Stimulated activated CD8-positive, alpha-beta memory T cell treated with anti-CD3 and anti-CD28 coated beads, Interleukin-7, amount 100 ng/mL, for 4 hours (primary cell): ENCODE results near the gene PFKP.

ENCODE experiments used
- DNase-seq, 2 donors: peaks; one replicate each; pipeline ENCODE4 v3.0.0-alpha.2; 2020; ENCODE audit warnings: low read depth in 2 of 2

PFKP gene

DNA sequence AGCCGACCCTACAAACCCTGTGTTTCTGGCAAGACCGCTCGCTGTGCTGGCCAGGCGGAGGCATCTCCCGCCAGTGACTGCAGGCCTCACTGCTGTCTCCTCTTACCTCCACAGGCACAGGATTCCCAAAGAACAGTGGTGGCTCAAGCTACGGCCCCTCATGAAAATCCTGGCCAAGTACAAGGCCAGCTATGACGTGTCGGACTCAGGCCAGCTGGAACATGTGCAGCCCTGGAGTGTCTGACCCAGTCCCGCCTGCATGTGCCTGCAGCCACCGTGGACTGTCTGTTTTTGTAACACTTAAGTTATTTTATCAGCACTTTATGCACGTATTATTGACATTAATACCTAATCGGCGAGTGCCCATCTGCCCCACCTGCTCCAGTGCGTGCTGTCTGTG lies 69.0 kb downstream of the PFKP start:
- no peak for DNase-seq

DNA sequence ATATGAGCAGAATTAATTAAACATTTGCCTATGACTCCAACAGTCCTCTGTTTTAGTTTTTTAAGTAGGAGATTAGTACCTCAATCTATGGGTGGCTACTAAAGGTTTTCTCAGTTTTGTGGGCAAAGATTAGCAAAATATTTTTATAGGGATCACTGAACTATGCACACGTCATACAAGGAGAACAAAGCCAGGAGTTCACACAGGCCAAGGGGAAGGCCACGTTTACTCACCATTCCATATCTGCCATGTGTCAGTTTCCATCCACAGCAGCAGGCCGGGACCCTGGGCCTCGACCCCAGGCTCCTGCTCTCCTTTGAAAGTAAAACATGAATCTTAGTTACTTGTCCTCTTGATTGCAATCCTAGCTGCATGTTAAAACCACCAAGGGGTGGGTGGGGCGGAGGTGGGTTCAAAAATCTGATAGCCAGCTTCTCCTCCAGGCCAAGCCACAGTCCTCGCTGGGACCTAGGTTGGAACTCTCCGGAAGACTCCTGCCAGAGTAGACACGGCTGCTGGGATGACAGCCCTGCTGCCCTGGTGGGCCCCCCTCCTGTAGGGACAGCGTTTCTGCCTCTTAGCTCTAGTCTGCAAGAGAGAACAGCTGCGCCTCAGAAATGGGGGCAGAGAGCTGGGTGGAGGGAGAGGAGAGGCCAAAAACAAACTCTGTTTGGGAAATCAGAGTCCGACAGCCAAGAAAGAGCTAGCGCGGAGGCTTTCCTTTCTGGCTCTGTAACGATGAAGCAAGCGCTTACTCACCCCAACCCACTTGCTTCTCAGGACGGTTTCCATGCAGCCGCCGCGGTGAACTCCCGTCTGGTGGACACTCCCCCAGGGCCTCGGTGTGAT lies 69.6 kb downstream of the PFKP start:
- no peak for DNase-seq

DNA sequence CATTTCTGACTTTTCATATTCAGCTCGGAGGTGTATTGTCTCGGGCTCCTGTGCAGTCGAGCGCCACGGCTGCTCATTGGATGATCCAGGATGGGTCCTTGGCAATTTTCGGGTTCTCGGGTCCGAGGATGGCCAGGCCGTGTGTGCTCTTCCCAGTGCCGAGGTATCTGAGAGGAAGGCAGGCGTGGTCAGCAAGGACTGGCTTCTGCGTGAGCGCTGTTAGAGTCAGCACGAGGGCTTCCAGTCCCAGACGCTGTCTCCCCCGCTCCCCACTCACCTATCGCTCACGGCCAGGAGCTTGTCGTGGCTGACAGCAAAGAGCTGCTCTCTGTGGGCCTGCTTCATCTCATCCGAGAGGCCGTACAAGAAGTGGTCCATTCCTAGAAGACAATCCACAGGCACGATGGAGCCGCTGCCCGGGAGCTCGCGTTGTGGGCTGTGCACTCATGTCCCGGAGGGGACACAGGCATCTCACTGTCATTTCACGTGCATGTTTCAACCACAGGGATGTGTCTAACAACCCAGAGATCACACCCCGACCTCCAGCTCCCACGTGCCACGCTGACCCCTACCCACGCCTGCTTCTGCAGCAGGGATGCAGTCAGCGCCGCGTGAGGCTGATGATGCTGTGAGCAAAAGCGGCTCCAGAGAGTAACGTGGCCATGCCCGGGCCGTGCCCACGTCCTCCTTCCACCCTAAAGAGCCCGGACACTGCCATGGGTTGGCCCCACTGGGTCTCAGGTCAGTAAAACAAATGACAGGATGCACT lies 70.8 kb downstream of the PFKP start:
- no peak for DNase-seq

DNA sequence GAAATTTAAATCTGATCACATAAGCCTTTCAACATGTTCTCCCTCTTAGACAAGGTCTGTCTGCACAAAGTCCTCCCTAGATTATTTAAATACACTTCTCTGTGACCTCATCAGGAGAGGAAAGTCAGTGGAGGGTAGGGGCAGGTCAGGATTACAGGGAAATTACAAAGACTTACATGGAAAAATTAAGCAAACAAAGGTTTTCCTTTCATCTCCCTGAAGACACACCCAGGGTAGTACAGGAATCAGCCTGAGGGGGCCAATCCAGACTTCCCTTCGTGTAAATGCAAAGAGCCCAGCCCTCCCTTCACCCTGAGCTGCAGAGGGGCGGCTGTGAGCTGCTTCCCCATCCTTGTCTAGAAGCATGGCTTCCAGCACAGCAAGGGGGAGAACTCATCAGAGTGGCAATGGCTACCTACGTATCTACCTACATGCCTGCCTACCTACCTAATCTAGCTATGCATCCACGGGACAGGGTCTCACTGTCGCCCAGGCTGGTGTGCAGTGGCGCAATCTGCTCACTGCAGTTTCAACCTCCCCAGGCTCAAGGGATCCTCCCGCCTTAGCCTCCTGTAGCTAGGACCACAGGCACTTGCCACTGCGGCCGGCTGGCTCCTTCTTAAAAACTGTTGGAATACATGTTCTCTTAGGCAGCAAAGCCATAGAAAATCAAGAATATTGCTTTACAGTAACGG lies 72.0 kb downstream of the PFKP start:
- no peak for DNase-seq

DNA sequence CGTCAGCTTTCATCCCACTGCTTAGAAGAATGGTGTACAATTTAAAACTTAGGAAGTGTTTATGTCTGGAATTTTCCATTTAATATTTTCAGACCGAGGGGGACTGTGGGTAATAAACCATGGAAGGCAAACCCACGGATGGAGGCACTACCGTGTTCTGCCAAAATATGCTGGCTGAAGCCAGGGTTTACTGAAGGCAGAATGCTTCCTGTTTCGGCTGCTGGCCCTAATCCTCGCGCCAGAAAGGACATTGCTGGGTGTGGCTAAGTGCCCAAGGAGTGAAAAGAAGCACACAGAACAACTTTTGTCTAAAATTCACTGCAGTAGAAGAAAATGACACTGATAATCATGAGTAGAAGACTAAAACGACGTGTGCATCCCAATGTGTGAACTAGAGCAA lies 72.9 kb downstream of the PFKP start:
- DNase-seq, result no peak

DNA sequence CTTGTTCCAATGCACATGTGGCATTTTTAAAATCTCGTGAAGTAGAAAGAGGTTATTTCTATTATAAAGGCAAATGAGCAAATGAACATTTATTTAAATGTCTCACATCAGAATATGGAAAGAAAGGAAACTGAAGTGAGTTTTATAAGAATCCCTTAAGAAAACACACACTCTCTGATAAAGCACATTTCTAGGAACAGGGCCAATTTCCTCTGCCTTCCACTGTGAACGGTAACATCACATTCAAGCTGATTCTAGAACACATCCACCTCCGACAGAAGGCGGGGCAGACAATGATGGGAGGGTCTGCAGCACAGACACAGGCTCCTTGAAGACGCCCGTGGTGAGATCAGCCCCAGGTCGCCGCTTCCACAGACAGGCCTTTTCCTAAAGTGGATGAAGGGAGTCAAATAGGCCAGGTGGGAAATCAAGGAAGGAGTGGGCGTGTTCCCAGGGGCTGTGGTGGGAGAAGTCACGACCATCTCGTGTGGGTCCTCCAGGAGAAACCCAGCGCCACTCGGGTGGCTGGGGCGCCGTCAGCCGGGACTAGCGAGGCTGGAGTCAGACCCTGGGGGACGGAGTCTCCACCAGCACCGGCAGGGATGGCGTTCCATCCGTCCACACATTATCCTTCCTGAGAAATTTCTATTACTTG lies 74.1 kb downstream of the PFKP start:
- no peak for DNase-seq

DNA sequence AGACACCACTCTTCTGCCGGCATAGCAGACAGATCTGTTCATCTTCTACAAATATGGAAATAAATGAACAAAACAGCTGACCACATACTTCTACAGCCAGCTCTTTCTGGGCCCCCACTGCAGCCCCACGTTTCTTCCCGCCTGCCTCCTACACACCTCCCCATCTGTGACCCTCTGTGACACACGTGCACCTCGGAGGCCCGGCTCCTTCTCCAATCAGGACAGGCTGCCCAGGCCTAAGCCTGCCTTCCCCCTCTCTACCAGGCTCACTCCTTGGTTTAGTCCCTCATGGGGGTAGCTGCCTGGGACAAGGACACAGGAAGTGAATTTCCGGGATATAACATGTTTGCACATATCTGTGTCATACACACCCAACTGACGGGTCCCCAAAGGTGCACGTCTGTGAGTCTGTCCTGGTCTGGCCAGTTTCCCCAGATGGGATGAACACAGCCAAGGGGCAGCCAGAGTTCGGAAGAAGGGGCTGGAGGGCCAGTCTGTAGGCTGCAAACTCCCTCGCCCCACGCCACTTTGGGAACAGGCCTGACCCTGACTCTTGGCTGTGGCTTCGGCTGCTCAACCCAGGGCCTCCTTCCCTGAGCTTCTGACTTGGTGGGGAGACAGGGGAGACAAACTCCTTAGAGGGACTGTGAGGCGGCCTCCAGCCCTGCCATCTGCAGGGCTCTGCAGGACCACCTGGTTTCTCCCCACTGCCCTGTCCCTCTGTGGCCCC lies 75.0 kb downstream of the PFKP start:
- DNase-seq, result no peak

DNA sequence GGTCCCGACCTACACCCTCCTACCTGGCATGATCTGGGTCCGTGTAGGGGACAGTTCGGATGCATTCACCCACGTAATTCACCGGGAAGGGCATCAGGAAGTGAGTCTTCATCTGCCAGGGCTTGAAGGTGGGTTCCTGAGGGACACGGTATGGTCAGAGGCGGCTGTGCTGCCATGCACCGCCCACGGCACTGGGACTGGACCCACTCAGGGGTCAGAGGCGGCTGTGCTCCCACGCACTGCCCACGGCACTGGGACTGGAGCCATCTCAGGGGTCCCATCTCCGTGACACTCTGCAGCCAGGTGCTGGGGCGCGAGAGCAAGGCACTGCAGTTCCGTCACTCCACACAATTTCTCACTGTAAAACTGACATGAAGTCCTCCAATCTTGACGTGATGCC lies 76.0 kb downstream of the PFKP start:
- no peak for DNase-seq

DNA sequence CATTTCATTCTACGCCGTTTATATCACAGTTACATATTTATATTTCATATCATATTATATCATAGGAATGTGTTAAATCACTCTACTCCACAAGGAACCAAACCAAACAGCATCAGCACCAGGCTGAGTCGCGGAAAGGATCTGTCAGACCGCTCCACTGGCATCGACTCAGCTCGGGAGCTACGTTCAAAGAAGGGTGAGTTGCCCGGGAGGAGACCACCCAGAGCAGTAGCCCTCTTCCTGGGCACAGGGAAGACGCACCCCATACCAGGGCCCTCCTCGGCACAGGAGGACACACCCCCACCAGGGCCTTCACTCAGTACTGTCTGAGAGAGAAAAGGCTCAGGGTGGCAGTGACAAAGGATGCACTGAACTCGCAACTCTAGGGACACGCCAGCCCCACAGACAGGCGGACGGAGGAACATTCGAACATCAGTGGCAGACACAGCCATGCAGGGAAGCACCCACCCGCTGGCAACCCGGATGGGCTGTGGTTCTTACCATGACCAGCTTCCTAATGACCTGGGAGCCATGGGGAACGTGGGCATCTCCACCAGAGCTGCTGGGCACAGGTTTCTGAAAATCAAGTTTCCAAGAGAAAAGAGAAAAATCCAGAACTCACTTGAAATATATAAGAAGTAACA lies 76.6 kb downstream of the PFKP start:
- no peak for DNase-seq

DNA sequence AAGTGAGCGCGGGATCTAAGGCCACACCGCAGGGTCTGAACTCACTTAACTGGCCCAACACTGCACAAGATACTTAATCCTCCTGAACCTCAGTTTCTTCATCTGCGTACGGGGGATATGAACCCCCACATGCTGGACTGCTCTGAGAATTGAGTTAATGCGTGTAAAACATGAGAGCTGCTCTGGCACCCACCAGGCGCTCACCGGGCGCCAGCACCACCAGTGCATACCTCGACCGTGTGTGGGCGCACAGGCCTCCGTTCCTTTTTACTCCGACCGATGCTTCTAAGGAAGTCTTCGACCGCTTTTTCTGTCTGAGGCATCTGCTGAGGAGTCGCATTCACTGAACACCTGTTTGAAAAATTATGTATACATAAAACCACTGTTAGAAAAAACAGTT lies 78.0 kb downstream of the PFKP start:
- DNase-seq, result no peak

DNA sequence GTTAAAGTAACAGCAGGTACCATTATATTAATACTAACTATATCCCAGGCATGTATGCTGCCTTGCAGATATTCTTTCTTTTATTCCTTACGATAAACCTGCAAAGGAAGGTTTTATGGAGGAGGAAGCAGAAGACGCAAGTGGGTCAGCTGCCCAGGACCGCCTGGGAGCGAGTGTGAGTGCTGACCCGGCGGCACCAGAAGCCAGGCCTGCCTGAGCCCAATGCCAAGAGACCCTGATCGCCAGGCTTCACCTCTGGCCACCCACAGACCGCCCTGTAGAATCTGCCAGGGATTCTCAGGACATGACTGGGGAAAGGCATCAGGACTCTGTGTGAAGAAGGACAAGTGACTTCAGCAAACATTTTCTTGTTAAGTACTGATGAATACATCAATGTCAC lies 78.9 kb downstream of the PFKP start:
- DNase-seq, result no peak

DNA sequence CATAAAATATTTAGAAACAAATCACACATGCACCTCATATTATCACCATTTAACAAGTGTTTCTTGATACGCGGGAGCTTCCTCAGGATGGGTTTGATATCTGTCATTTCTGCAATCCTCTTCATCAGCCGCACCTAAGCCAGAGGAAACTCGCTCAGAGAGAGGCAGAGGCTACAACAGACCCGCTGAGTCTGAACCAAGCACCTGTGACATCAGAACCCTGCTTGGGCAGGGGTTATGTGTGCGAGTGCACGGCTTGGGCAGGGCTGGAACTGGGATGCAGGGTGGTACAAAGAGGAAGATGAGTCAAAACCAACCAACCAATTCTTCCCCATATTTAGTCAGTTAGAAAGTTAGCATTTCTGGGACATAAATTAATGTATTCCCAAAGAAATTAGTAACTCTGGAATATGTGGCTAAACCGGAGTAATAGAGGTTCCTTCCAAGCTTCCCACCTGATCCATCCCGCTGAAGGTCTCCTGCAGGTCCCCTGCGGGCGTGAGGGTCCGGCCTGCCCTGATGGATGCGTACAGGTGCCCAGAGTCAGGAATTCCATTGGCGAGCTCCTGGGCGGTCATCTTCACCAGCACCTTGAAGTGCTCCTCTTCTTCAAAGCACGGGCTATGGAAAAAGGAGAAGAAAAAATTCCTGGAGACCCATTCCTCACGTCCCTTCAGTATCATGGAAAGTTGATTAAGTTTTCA lies 79.9 kb downstream of the PFKP start:
- no peak for DNase-seq

DNA sequence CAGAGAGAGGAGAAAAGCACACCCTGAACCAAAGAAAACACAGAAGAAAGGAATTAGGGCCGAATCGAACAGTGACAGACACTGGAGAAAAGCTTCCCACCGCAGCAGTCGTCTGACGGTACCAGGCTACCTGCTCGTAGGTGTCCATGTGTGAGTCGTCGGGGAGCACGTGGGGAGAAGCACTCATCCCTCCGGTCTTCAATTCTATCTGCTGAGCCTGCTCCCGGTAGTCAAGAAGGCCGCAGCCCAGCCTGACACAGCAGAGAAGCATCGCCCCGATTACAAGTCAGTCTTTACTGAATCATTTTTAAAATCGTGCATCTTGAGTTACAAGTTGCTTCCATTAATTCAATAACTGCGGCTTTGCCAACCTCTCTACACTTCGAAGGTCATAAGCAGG lies 80.7 kb downstream of the PFKP start:
- DNase-seq, result no peak

DNA sequence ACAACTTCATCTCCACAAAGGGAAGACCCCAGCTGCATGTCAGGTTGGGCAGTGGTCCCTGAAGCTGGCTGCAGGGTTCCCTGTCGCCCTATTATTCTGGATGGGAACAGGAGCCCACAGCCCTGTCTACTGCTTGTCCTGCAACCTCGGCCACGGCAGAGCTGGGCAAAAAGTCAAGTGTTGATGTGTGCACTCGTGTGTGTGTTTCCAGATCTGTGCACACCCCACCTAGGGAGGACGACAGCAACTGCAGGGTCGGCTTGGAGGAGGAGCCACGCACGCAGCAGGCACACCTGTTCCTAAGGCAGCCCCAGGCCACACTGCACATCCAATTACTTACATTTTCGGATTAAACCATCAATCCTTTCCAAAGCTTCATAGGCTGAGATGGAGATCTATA lies 81.6 kb downstream of the PFKP start:
- DNase-seq, result no peak

DNA sequence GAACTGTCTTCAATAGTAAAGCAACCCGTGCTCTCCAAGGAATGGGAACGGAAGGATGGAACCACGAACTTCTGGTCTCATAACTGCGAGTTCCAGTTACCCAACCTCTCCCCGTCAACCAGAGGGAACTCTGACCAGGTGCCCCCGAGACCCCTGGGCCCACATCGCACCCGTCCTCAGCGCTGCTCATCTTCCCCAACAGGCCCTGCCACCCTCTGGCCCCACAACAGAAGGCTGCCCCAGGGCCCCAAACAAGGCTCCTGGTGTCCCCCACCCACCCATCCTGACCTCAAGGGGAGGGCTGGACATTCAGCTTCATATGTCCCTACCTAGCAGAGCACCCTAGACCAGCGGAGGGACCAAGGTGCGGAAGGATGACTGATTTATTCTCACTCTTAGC lies 82.6 kb downstream of the PFKP start:
- no peak for DNase-seq

DNA sequence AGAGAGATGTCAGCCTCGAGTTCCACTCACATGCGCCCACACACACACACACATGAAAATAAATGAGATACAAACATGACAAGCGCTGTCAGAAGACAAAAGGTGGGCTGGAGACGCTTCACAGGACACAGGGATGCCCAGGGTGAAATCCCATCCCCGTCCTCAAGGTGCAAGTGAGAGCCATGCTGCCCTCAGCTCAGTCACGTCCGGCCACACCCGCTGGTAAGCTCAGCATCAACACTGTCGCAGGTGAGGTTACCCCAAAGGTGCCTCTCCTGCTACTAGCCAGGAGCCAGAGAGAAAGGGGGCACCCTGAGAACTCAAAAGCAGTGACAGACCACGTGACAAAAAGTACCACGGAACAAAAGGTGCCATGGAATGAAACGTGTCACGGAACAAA lies 83.0 kb downstream of the PFKP start:
- DNase-seq, result no peak

DNA sequence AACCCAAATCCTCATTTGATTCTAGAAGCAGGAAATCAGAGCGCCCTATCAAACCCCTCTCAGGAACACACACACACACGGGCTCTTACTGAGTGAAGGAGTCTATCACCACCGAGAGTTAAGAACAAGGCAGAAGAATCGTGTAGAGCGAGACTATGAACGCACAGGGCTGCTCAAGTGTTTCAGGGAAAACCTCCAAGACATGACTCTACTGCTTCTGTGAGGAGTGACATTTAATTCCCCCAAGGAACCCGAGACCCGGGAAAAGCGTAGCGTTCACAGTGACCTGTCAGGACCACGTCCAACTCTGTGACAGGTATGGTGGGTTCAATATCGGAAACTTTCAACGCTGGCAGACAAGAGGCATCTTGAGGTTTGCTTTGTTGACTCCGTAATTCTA lies 83.6 kb downstream of the PFKP start:
- no peak for DNase-seq

DNA sequence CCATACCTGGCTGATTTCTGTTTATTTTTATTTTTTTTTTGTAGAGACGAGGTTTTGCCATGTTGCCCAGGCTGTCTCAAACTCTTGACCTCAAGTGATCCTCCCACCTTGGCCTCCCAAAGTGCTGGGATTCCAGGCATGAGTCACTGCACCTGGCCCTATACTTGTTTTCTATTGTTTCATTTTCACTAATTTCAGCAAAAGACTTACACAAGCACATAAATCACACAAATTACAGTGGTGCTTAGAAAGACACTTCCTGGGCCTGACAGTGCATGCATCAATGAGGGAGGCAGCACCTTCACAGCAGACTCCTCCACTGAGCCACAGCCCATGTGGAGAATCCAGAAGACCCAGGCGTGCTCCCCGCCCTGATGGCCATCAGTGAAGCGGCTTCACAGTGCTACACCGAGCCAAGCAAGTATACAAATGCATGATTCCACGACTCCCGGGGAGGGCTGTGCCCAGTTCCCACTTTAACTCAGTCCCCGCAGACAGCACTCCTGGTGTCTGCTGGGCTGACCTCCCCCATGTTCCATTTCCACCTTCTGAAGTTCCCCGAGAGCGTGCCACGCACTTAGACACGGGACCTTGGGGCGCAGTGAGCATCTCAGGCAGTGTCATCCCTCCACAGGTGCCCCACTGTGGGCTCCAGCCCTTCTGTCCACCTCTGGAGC lies 84.7 kb downstream of the PFKP start:
- DNase-seq, result no peak

DNA sequence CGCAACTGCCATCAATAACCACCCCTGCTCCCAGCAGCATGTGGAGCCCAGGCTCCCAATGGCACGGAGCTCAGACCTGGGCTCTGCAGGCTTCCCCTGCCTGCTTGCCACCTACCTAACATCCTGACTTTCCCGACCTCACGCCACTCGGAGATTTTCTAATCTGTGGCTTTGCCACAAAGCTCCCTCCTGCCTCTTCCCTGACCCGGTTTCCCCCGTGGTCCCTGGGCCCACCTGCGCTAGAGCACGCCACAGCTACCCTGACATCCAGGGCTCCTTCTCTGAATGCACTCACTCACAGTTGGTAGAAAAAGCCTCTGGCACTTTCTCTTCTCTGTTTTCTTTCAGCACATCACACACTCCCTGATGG lies 85.2 kb downstream of the PFKP start:
- no peak for DNase-seq

DNA sequence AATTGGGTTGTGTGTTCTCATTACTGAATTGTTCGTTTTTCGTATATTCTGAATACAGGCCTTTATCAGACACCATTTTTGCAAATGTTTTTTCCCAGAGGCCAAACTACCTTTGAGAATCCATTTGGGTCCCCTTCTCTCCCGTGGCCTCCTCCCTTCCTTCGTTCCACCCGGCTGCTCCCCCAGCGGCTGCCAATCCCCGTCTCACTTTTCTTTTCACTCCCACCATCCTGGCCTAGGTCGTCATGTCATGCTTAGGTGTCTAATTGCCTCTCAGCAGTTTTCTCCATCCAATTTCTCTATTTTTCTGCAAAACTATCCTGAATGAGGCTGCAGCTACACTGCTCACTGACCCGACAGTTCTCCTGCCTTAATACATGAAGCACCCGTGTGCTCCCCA lies 87.3 kb downstream of the PFKP start:
- no peak for DNase-seq
